SH-SY5Y (cell line): ENCODE data around the gene WDR20.

Experiments
- GATA2 ChIP-seq: IDR thresholded peaks from 2 replicates; pipeline ENCODE4 v1.6.1; 2011; ENCODE audit warnings: mild to moderate bottlenecking, low read depth, low read length
- GATA3 ChIP-seq: IDR thresholded peaks from 2 replicates; pipeline ENCODE4 v1.6.1; 2011; ENCODE audit warnings: low read depth, mild to moderate bottlenecking, low read length, moderate library complexity

The WDR20 gene

DNA sequence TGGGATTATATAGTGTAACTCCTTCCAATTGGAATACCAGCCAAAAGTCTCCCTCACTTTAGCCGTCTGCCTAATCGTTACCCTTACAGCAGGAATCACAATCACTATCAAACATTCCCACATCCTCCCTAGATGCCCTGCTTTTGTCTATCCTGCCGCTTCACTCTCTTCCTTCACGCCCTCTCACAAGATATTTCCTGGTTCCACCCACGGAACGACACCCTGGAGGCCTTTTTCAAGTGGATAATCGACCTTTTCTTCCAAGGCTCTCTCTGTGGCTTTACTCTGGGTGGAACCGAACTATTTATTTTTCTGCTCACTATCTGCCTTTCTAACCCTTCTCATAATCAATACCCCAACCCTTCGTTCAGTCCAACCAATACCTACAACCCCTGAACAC lies 106.4 kb downstream of the WDR20 start:
- TF ChIP-seq GATA3 (no peak), GATA2 (no peak)

DNA sequence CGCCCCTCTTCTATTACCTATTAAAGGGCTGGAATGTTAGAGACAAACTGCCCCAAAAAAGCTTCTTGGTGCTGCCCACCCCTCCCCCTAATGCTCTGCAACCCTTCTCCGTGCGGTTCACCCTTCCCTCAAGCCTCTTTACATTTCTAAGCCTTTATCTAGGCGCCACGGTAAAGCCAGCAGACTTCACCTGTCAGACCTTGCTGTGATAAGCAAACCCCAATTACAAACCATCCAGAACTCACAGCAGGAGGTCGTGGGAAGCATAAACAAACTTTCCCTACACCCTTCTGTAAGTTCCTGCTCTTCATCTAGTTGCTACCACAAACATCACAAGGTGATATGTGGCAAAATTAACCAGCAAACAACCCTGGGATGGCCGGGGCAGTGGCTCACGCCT lies 108.4 kb downstream of the WDR20 start:
- TF ChIP-seq GATA2 (no peak), GATA3 (no peak)

DNA sequence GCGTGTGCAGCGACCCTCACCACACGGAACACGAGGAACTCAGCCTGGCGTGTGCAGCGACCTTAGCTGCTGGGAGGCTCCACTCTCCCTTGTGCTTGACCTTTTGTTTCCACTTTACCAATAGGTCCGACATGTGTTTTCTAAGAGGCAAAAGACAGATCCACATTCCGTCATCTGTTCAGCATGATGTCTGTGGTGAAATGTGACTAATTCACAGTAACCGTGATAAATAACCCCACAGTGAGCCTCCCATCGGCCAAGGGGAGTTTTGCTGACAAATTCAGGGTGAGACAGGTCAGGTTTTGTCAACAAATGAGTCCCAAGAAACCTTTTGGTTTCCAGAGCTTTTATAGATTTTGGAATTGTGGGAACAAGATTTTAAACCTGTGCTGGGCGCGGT lies 109.3 kb downstream of the WDR20 start:
- TF ChIP-seq GATA2 (no peak), GATA3 (no peak)

DNA sequence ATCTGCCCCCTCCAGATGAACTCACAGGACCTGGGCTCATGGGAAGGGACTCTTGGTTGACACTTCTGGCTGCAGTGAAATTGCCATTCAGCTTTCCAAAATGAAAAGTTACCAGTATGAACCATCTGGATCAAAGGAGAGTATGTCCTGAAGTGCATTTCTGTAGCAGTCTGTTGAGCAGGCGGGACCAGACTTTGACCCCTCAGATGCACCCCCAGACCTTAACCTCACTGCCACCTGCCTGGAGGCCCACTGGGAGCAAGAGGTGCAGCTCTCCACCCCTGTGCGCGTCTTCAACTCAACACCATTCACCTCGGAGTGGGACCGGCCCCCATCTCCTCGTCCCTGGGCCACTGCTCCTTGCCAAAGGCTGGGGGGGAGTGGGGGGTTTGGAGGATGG lies 110.3 kb downstream of the WDR20 start:
- TF ChIP-seq GATA3: no peak
- TF ChIP-seq GATA2: no peak

DNA sequence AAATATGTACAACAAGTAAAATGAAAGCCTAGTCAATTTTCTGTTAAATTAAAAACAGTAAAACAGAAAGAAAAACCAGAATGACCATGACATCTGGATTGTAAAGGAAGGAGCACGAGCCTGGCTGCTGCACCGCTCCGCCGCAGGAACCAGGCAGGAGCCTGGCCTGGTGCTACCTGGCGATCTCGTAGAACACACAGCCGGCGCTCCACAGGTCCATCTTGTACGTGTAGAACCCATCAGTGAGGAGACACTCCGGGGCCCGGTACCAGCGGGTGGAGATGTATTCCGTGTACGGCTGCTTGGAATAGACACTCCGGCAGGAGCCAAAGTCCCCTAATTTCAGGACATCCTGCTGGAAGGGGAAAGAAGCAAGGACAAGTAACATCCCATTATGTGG lies 110.9 kb downstream of the WDR20 start:
- no peak for TF ChIP-seq GATA3
- no peak for TF ChIP-seq GATA2

DNA sequence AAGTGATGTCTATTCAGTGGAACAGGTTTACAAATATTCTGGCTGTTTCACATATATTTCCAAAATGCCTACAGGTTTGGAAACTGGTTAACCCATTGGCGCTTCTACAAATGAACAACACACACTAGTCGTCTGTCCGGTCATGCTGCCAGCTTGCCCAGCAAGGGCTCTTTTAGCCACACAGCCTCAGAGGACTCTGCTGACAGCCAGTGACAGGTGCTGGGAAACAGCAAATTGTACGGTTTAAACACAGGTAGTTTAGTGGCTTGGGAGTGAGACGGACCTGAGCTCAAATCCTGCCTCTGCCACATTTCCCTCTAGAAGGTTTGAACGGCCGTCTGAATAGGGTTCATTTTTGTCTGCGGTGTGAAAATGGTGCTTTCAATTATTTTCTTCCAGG lies 111.5 kb downstream of the WDR20 start:
- TF ChIP-seq GATA2 (no peak), GATA3 (no peak)

DNA sequence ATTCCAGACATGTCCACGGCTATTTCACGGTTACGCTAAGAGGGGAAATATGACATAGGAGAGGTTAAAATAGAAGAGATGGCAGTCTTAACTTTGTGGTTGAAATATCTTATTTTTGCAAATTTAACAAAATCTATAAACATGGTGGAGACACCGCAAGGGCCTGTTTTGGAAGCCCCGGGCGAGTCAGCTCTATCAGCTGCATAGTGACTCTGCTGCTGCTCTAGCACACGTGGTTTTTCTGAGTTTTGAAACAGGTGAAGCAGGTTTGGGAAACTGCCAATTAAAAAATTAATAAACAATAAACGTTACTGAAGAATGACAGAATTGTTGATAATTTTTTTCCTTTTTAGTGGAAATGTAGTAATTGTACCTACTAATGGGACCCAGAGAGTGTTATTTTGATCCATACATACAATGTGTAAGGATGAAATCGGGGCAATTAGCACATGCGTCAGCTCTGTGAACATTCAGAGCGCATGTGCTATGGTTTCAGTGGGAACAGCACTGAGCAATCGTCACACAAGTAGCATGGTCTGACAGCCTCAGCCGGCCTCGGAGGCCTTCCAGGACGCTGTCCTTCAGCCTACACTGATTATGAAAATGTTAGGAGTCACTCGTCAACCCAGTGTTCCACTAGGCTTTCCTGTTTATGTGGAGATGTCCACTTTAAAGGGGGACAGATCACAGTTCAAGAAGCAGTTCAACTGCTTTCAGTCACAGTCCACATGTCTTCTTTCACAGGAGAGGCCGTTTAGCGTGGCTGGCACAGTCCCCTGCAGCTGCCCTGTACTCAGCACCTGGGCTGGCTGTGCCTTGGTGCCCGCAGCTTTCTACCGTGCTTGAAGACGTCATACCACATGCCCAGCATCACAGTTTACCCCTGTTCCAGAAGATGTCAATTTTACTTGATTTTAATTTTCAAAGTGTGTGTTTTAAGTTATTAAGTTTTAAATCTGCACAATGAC lies 113.4 kb downstream of the WDR20 start:
- TF ChIP-seq GATA3: no peak
- TF ChIP-seq GATA2: no peak

DNA sequence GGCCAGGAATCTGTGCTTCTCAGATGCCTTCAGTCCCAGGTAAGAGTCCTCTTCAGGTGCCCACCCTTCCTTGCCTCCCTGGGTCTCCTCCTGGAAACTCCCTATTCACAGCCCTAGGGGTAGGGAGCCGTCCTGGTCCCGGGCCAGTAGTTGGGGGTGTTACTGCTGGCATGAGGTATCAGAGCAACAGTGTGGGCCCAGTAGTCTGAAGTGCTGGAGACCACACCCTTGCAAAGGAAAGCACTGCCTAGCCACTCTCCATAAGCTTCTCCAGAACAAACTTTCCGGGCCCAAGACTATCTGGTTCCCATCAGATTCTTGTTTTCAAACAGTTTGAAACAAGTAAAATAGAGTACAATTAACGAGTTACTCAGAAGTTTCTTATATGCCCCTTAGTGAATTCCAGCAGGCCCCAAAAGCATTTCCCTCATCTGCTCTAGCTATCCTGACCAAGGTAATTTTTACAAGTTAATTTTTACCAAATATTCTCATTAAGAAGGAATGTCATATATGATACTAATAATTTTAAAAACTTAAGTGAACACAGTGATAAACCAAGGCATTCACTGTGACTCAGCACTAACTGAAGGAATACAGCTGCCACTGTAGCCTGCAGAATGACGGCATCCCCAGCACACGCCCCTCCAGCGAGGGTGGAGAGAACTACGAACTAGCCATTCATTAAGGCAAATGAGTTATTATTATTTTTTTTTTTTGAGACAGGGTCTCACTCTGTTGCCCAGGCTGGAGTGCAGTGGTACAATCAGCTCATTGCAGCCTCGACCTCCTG lies 115.9 kb downstream of the WDR20 start:
- no peak for TF ChIP-seq GATA2
- TF ChIP-seq GATA3: no peak

DNA sequence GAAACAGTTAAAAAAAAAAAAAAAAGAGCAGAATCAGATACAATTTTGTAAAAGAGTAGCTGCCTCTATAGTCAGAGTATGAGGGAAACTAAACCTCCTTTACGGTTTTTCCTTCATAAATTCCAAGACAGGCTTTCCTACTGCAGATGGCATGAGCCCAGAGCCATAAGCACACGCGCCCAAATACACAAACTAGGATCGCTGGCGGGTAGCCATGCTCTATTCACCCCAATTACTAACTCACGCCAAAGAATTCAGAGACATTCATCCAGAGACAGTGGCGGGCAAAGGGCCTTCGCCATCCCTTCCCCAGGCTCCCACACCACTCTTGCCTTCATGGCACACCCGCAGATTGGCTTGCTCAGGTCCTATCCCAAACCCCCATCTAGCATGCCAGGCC lies 117.0 kb downstream of the WDR20 start:
- TF ChIP-seq GATA3 (no peak), GATA2 (no peak)

DNA sequence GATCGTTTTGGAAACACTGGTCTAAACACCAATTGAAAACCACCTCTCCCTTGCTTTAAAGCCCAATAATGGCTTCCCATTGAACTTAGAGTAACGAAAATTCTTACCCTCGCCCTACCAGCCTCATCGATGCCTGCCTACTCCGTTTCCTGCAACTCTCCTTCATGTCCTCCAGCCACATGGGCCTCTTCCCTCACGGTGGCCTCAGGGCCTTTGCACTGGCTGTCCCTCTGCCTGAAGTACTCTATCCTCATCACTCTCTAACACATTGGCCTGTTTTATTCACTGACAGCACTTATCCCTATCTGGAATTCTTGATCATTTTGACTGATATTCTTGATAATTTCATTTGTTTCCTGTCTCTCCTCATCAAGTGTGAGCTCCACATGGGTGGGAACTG lies 118.4 kb downstream of the WDR20 start:
- TF ChIP-seq GATA2 (no peak), GATA3 (no peak)
